Measurements from ENCODE around the gene OR6B2. TPM values are rescaled to one million over a fixed set of nuclear protein-coding genes. Genes with fewer than 3 reads are reported as not detected.

Gene OR6B2
- total RNA-seq, 1 experiment from 2014 or later = not detected

DNA sequence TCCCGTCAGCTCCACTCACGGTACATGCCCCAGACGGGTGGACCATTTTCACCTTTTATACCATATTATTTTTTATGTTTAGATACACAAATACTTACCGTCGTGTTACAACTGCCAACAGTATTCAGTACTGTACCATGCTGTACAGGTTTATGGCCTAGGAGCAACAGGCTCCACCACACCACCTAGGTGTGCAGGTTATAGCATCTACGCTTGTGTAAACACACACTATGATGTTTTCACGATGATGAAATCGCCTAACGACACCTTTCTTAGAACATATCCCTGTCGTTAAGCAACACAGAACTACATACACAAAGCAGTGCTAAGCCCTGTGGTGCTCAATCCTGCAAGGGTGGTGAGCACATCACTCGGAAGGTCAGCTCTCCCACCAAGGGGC is 29.6 kb downstream of the OR6B2 start:
- no peaks in the 10 kb centered on the region for H3K9me3 ChIP-seq
- no peak overlapping the region for H3K4me3 ChIP-seq
- peaks cover 29% of the 10 kb centered on the region for H3K36me3 ChIP-seq
- H3K27me3 ChIP-seq = no peaks in the 10 kb centered on the region
- no peak for DNase-seq

GRCh38 chr2:239997686-239998409 is 32.4 kb downstream of the OR6B2 start:
- Histone ChIP-seq H3K9me3 (no peaks in the 10 kb centered on the region), H3K27me3 (no peaks in the 10 kb centered on the region), H3K36me3 (peaks cover 20% of the 10 kb centered on the region), H3K4me3 (no peak overlapping the region)
- no peak for DNase-seq

DNA sequence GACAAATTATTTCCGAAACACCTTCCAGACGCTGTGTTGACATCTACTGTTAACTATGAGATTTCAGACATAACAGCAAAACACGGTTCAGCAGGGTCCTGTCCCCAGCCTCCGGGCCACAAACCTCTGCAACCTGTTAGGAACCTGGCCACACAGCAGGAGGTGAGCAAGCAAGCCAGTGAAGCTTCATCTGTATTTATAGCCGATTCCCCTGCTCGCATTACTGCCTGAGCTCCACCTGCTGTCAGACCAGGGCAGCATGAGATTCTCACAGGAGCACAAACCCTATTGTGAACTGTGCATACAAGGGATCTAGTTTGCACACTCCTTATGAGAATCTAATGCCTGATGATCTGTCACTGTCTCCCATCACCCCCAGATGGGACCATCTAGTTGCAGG is 36.1 kb downstream of the OR6B2 start:
- H3K4me3 ChIP-seq = no peak overlapping the region
- peaks cover 40% of the 10 kb centered on the region for H3K36me3 ChIP-seq
- H3K27me3 ChIP-seq = no peaks in the 10 kb centered on the region
- H3K9me3 ChIP-seq = no peaks in the 10 kb centered on the region
- no peak for DNase-seq

- H3K27me3 ChIP-seq = no peaks in the 10 kb centered on the region
- no peaks in the 10 kb centered on the region for H3K9me3 ChIP-seq
- DNase-seq = no peak
- no peak overlapping the region for H3K4me3 ChIP-seq
- H3K36me3 ChIP-seq = peaks cover 43% of the 10 kb centered on the region
Measured at GRCh38 chr2:239993291-239993690, 36.9 kb downstream of the OR6B2 start.

DNA sequence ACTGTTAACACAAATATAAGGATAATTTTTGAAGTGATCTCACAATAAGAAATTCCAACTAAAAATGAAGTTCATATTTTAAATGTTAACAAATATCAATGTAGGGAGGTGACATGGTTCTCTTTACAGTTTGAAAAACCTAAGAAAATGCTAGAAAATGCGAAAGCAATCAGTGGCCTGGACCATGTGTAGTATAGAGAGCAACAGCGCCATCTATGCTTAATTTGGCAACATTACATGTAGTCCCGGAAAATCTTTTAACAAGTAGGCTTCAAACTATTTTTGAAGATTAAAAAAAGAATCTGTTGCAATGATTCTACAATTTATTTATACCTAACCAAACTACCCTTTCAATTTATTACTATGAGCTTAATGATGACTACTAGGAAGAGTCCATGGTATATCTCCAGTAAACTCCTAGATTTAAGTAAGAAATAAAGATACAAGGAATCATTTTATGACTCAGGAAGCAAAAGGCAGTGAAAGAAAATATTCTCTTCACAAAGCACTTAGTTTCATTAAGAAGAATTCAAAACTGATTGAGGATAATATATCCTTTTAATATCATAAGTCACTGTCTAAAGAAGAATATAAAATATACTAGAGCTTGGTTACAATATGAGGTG is 38.4 kb downstream of the OR6B2 start:
- Histone ChIP-seq H3K36me3 (peaks cover 48% of the 10 kb centered on the region), H3K9me3 (no peaks in the 10 kb centered on the region), H3K27me3 (no peaks in the 10 kb centered on the region), H3K4me3 (no peak overlapping the region)
- no peak for DNase-seq

DNA sequence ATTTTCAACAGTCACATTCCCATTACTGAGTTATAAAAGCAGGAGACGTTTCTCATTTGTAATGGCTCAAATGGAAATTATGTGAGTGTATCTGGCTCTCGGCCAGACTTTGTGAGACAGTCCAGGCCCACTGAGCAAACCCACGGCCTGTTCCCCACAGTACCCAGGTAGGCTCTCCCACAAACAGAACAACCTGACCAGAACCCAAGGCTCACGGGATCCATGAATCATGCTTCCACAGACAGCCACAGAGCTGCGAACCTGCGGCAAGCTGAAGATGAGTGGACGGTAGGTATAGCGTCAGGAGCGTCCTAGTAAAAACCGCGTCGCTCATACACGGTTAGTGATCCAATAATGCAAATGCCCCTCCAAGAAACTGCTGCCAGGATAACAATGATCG is 39.3 kb downstream of the OR6B2 start:
- Histone ChIP-seq H3K4me3 (no peak overlapping the region), H3K9me3 (no peaks in the 10 kb centered on the region), H3K27me3 (no peaks in the 10 kb centered on the region), H3K36me3 (peaks cover 56% of the 10 kb centered on the region)
- no peak for DNase-seq

DNA sequence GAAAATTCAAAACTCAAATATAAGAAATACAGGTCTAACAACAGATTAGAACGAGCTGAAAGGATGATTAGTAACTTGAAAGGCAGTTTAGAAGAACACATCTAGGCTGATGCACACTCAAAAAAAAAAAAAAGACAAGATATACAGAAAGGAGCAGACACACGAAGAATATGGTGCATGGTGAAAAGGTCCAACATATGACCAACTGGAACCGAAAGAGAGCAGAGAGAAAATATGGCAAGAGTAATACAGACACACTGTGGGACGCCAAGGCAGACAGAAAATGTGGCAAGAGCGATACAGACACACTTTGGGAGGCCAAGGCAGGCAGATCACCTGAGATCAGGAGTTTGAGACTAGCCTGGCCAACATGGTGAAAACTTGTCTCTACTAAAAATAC is 44.9 kb downstream of the OR6B2 start:
- H3K4me3 ChIP-seq = no peak overlapping the region
- H3K36me3 ChIP-seq = peaks cover 58% of the 10 kb centered on the region
- H3K9me3 ChIP-seq = no peaks in the 10 kb centered on the region
- no peaks in the 10 kb centered on the region for H3K27me3 ChIP-seq
- no peak for DNase-seq

DNA sequence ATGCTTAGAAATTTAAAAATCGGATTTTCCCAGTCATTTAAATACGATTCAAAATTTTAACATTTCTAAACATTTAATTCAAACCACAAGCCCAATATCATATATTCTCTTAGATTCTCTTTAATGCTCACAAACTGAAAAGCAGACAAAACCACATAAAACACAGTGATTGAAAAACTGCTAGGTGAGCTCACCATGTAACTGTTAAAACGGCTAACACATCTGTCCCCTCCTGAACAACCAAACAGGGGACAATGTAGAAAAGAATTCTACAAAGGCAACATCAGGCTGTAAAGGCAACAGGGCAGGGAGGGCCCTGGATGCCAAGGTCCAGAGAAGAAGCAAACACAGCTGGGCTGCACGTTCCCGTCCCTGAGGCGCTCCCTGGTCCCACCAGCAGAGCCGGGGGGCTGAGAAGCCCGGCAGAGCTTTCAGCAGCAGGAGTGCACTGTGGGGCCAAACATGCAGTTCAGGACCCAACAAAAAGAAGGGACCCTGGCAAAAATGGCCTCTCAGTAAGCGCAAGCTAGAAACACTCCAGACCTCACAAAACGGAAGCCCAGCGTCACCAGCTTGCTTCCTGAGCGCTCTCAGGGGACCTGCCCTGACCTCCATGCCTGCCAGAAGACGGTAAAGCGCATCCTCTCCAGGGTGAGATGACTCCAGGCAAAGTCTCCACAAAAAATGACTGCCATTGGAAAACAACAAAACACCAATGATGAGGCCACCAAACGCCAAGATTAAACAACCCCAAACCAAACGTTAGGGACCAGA is 45.6 kb downstream of the OR6B2 start:
- H3K36me3 ChIP-seq = peaks cover 54% of the 10 kb centered on the region
- no peaks in the 10 kb centered on the region for H3K27me3 ChIP-seq
- no peak overlapping the region for H3K4me3 ChIP-seq
- no peaks in the 10 kb centered on the region for H3K9me3 ChIP-seq
- no peak for DNase-seq

- Histone ChIP-seq H3K36me3 (peaks cover 50% of the 10 kb centered on the region), H3K4me3 (no peak overlapping the region), H3K27me3 (no peaks in the 10 kb centered on the region), H3K9me3 (no peaks in the 10 kb centered on the region)
- no peak for DNase-seq
Measured at GRCh38 chr2:239983004-239983778, 47.0 kb downstream of the OR6B2 start.

Other genes with a start within 250 kb of the OR6B2 start
- gene NDUFA10, start 5.1 kb downstream of the OR6B2 start, total RNA-seq (2014; rRNA removed; shearing (Covaris generic); ENCODE audit: low replicate concordance) = 165 and 201 TPM in 2 replicates
- gene OR6B3, start 23.1 kb upstream of the OR6B2 start, total RNA-seq (2014; rRNA removed; shearing (Covaris generic); ENCODE audit: low replicate concordance) = not detected in 2 replicates
- 141 and 491 TPM in 2 replicates for gene COPS9, start 105.9 kb upstream of the OR6B2 start, total RNA-seq (2014; rRNA removed; shearing (Covaris generic); ENCODE audit: low replicate concordance)
- not detected in 2 replicates for gene OTOS, start 110.2 kb upstream of the OR6B2 start, total RNA-seq (2014; rRNA removed; shearing (Covaris generic); ENCODE audit: low replicate concordance)

Measured in MG63 (cell line).